Immature natural killer cell (primary cell): ENCODE measurements around the gene SLC9A3. TPM values are rescaled to one million over a fixed set of nuclear protein-coding genes. Genes with fewer than 3 reads are reported as not detected.

Experiments
- DNase-seq, 3 donors: peaks; one replicate each; pipeline ENCODE4 v3.0.0; 2022; ENCODE audit warnings: mixed read lengths in 1 of 3
- H3K27ac Mint-ChIP-seq, 6 donors: one replicate each; pipeline ENCODE4 v1.8.0; 2020; ENCODE audit warnings: mixed read lengths in 6 of 6, mild to moderate bottlenecking in 5 of 6, inconsistent platforms in 4 of 6, moderate library complexity in 3 of 6
- H3K27me3 Mint-ChIP-seq, 3 donors: one replicate each; pipeline ENCODE4 v1.8.0; 2020 to 2021; ENCODE audit warnings: low read depth in 3 of 3, mild to moderate bottlenecking in 3 of 3, mixed read lengths in 3 of 3, moderate library complexity in 3 of 3, inconsistent platforms in 1 of 3
- H3K36me3 Mint-ChIP-seq, 3 donors: one replicate each; pipeline ENCODE4 v1.8.0; 2020; ENCODE audit warnings: mixed read lengths in 3 of 3, inconsistent platforms in 2 of 3, mild to moderate bottlenecking in 2 of 3
- H3K4me1 Mint-ChIP-seq, 2 donors: one replicate each; pipeline ENCODE4 v1.8.0; 2020; ENCODE audit warnings: inconsistent platforms in 2 of 2, mild to moderate bottlenecking in 2 of 2, mixed read lengths in 2 of 2, moderate library complexity in 1 of 2
- H3K4me3 Mint-ChIP-seq, 5 donors: one replicate each; pipeline ENCODE4 v1.8.0; 2020; ENCODE audit warnings: mild to moderate bottlenecking in 5 of 5, mixed read lengths in 5 of 5, inconsistent platforms in 3 of 5, moderate library complexity in 3 of 5
- H3K9me3 Mint-ChIP-seq, 6 donors: one replicate each; pipeline ENCODE4 v1.8.0; 2020; ENCODE audit warnings: mild to moderate bottlenecking in 6 of 6, mixed read lengths in 6 of 6, inconsistent platforms in 4 of 6, moderate library complexity in 3 of 6
- polyA plus RNA-seq, 3 donors: library from polyadenylated mRNA; unstranded; fragments of 300-500 nt; fragmentation: Illumina TruSeq; gene quantifications; one replicate each; pipeline ENCODE4 v1.2.3, GENCODE V29; 2021

The SLC9A3 gene
- polyA plus RNA-seq, 3 donors from 2014 or later = 0.66 to 1.7 (median 1.5) TPM

- H3K4me1 Mint-ChIP-seq = peaks cover 14 to 18% of the 10 kb centered on the region in 2 donors
- H3K9me3 Mint-ChIP-seq = no peaks in the 10 kb centered on the region
- H3K27ac Mint-ChIP-seq = no peak overlapping the region
- H3K27me3 Mint-ChIP-seq = peaks cover 1 to 11% (median 5%) of the 10 kb centered on the region in 3 donors
- H3K36me3 Mint-ChIP-seq = no peaks in the 10 kb centered on the region
- no peak overlapping the region for H3K4me3 Mint-ChIP-seq
- DNase-seq = no peak
These were observed 15.3 kb upstream of the SLC9A3 start for GRCh38 chr5:539469-540070.

- H3K4me3 Mint-ChIP-seq = no peak overlapping the region
- H3K4me1 Mint-ChIP-seq = peaks cover 10 to 11% of the 10 kb centered on the region in 2 donors
- H3K27me3 Mint-ChIP-seq = peaks cover 1 to 12% (median 5%) of the 10 kb centered on the region in 3 donors
- no peak overlapping the region for H3K27ac Mint-ChIP-seq
- no peak for DNase-seq
- no peaks in the 10 kb centered on the region for H3K9me3 Mint-ChIP-seq
- H3K36me3 Mint-ChIP-seq = no peaks in the 10 kb centered on the region
These were observed 14.7 kb upstream of the SLC9A3 start for GRCh38 chr5:538801-539468.

- DNase-seq = no peak
- Mint-ChIP-seq H3K27ac (no peak overlapping the region), H3K27me3 (peaks cover 1 to 12% (median 5%) of the 10 kb centered on the region in 3 donors), H3K4me1 (peaks cover 3 to 5% of the 10 kb centered on the region in 2 donors), H3K9me3 (no peaks in the 10 kb centered on the region), H3K36me3 (no peaks in the 10 kb centered on the region), H3K4me3 (no peak overlapping the region)
These were observed 14.1 kb upstream of the SLC9A3 start for GRCh38 chr5:538271-538771.

GRCh38 chr5:537621-538071, 13.4 kb upstream of the SLC9A3 start:
- DNase-seq = no peak
- Mint-ChIP-seq H3K27me3 (peaks cover 1 to 11% (median 5%) of the 10 kb centered on the region in 3 donors), H3K4me1 (peaks cover 0 to 2% of the 10 kb centered on the region in 2 donors), H3K36me3 (no peaks in the 10 kb centered on the region), H3K9me3 (no peaks in the 10 kb centered on the region), H3K4me3 (no peak overlapping the region), H3K27ac (no peak overlapping the region)

GRCh38 chr5:537098-537497, 12.8 kb upstream of the SLC9A3 start:
- H3K4me3 Mint-ChIP-seq = no peak overlapping the region
- peaks cover 1 to 10% (median 4%) of the 10 kb centered on the region in 3 donors for H3K27me3 Mint-ChIP-seq
- H3K4me1 Mint-ChIP-seq = no peaks in the 10 kb centered on the region
- no peaks in the 10 kb centered on the region for H3K36me3 Mint-ChIP-seq
- H3K9me3 Mint-ChIP-seq = no peaks in the 10 kb centered on the region
- no peak for DNase-seq
- H3K27ac Mint-ChIP-seq = no peak overlapping the region

GRCh38 chr5:535846-536698, 11.8 kb upstream of the SLC9A3 start:
- no peaks in the 10 kb centered on the region for H3K9me3 Mint-ChIP-seq
- no peak for DNase-seq
- H3K36me3 Mint-ChIP-seq = no peaks in the 10 kb centered on the region
- no peaks in the 10 kb centered on the region for H3K4me1 Mint-ChIP-seq
- peaks cover 1 to 12% (median 6%) of the 10 kb centered on the region in 3 donors for H3K27me3 Mint-ChIP-seq
- peak overlapping the region in 1 of 6 donors; percentile 47 for H3K27ac Mint-ChIP-seq
- no peak overlapping the region for H3K4me3 Mint-ChIP-seq

GRCh38 chr5:534743-535671, 10.8 kb upstream of the SLC9A3 start:
- no peak for DNase-seq
- peaks cover 4 to 11% (median 8%) of the 10 kb centered on the region in 3 donors for H3K27me3 Mint-ChIP-seq
- H3K4me3 Mint-ChIP-seq = no peak overlapping the region

GRCh38 chr5:533955-534742, 9.9 kb upstream of the SLC9A3 start:
- DNase-seq = no peak
- no peak overlapping the region for H3K27ac Mint-ChIP-seq
- H3K27me3 Mint-ChIP-seq = peaks cover 4 to 11% (median 9%) of the 10 kb centered on the region in 3 donors
- no peaks in the 10 kb centered on the region for H3K36me3 Mint-ChIP-seq
- peaks cover 8 to 13% of the 10 kb centered on the region in 2 donors for H3K4me1 Mint-ChIP-seq
- no peak overlapping the region for H3K4me3 Mint-ChIP-seq
- no peaks in the 10 kb centered on the region for H3K9me3 Mint-ChIP-seq

More at GRCh38 chr5:534743-535671, 10.8 kb upstream of the SLC9A3 start:
- H3K36me3 Mint-ChIP-seq = no peaks in the 10 kb centered on the region
- H3K9me3 Mint-ChIP-seq = no peaks in the 10 kb centered on the region
- H3K27ac Mint-ChIP-seq = no peak overlapping the region
- H3K4me1 Mint-ChIP-seq = peaks cover 2 to 4% of the 10 kb centered on the region in 2 donors

GRCh38 chr5:533243-533954, 9.2 kb upstream of the SLC9A3 start:
- no peak for DNase-seq

GRCh38 chr5:532521-533242, 8.4 kb upstream of the SLC9A3 start:
- DNase-seq = no peak
- Mint-ChIP-seq H3K9me3 (no peaks in the 10 kb centered on the region), H3K27ac (no peak overlapping the region), H3K36me3 (no peaks in the 10 kb centered on the region), H3K27me3 (peaks cover 5 to 11% (median 9%) of the 10 kb centered on the region in 3 donors), H3K4me1 (peaks cover 13 to 17% of the 10 kb centered on the region in 2 donors), H3K4me3 (no peak overlapping the region)

More at GRCh38 chr5:533243-533954, 9.2 kb upstream of the SLC9A3 start:
- no peak overlapping the region for H3K27ac Mint-ChIP-seq
- peaks cover 4 to 11% (median 9%) of the 10 kb centered on the region in 3 donors for H3K27me3 Mint-ChIP-seq
- H3K36me3 Mint-ChIP-seq = no peaks in the 10 kb centered on the region
- peaks cover 12 to 16% of the 10 kb centered on the region in 2 donors for H3K4me1 Mint-ChIP-seq
- H3K9me3 Mint-ChIP-seq = no peaks in the 10 kb centered on the region
- H3K4me3 Mint-ChIP-seq = no peak overlapping the region

- peaks cover 5 to 16% (median 12%) of the 10 kb centered on the region in 3 donors for H3K27me3 Mint-ChIP-seq
- H3K27ac Mint-ChIP-seq = no peak overlapping the region
- no peaks in the 10 kb centered on the region for H3K9me3 Mint-ChIP-seq
- peaks cover 22 to 25% of the 10 kb centered on the region in 2 donors for H3K4me1 Mint-ChIP-seq
- H3K4me3 Mint-ChIP-seq = no peak overlapping the region
- no peaks in the 10 kb centered on the region for H3K36me3 Mint-ChIP-seq
- DNase-seq = no peak
These were observed 7.6 kb upstream of the SLC9A3 start for GRCh38 chr5:531749-532315.
